Stomach smooth muscle (tissue), 2 donors: Measurements from ENCODE around the gene SCYGR2.

Experiments
- H3K27ac ChIP-seq: one replicate; pipeline ENCODE4 v1.7.0; 2013; ENCODE audit warnings: mild to moderate bottlenecking, low read length, inconsistent platforms
- H3K27me3 ChIP-seq, 2 donors: one replicate each; pipeline ENCODE4 v1.7.0; 2013; ENCODE audit warnings: low read length in 2 of 2; ENCODE audit not compliant: insufficient read depth in 2 of 2, control insufficient read depth in 1 of 2
- H3K36me3 ChIP-seq, 2 donors: one replicate each; pipeline ENCODE4 v1.7.0; 2013; ENCODE audit warnings: low read length in 2 of 2; ENCODE audit not compliant: control insufficient read depth in 2 of 2, insufficient read depth in 2 of 2
- H3K4me1 ChIP-seq: one replicate; pipeline ENCODE4 v1.7.0; 2013; ENCODE audit warnings: low read length; ENCODE audit not compliant: control insufficient read depth, insufficient read depth
- H3K4me3 ChIP-seq, 2 donors: one replicate each; pipeline ENCODE4 v1.7.0; 2013; ENCODE audit warnings: low read length in 2 of 2
- H3K9ac ChIP-seq, 2 donors: one replicate each; pipeline ENCODE4 v1.7.0; 2013; ENCODE audit warnings: low read length in 2 of 2, mild to moderate bottlenecking in 1 of 2
- H3K9me3 ChIP-seq, 2 donors: one replicate each; pipeline ENCODE4 v1.7.0; 2013; ENCODE audit warnings: low read length in 2 of 2; ENCODE audit not compliant: control insufficient read depth in 2 of 2
- donor health status: healthy.
- donor health status: Pancreatic carcinoma.

Gene SCYGR2

DNA sequence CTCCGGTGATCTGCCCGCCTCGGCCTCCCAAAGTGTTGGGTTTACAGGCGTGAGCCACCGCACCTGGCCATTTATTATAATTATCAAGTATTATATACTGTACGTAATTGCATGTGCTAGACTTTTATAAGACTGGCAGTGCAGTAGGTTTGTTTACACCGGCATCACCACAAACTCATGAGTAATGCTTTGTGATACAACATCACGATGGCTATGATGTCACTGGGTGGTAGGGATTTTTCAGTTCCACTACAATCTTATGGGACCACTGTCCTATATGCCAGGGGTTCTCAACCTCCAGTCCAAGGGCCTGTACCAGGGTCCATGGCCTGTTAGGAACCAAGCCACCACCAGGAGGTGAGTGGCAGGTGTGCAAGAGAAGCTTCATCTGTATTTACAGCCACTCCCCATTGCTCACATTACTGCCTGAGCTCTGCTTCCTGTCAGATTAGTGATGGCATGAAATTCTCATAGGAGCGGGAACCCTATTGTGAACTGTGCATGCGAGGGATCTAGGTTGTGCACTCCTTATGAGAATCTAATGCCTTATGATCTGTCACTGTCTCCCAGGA, 28.0 kb downstream of the SCYGR2 start:
- H3K27me3 ChIP-seq, result no peaks in the 10 kb centered on the region
- no peak overlapping the region for H3K4me3 ChIP-seq
- H3K36me3 ChIP-seq, result no peaks in the 10 kb centered on the region
- H3K4me1 ChIP-seq, result no peaks in the 10 kb centered on the region
- H3K9ac ChIP-seq, result no peak overlapping the region
- no peak overlapping the region for H3K27ac ChIP-seq
- H3K9me3 ChIP-seq, result peaks cover 0 to 3% of the 10 kb centered on the region in 2 donors

DNA sequence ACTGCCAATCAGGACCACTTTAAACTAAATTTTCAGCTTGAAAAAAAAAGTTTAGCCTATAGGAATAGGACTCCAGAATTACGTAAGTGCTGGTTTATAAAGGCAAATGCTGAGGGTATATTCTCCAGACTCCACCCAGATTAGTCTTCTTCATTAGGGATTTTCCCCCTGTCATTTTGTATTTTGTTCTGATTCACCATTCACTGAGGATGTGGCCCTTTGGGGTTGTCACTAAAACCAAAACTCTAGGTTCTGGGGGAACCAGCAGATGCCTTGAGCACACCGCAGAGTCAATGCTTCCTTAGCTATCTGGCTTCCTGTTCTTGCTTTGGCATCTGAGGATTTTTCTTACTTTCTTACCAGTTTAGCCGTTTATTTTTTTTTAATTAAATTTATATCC, 29.1 kb downstream of the SCYGR2 start:
- no peaks in the 10 kb centered on the region for H3K36me3 ChIP-seq
- no peaks in the 10 kb centered on the region for H3K27me3 ChIP-seq

DNA sequence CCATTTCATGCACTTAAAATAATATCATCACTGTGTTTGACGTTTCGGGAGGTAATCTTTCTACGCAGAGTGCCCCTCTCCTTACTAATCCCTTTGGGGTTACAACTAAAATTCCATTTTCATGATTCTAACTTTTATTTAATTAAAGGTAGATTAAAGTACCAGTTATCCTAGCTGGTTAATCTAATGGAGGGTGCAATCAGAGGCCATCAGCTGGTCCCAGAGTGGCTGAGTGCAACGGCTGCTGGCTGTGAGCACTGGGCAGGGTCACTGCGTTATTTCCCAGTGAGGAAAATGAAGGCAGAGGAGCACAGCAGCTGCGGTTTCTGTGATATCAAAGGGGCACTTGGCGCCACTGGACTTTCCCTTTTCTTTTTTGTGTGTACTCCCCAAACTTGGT, 30.7 kb downstream of the SCYGR2 start:
- Histone ChIP-seq H3K4me3 (no peak overlapping the region), H3K9ac (no peak overlapping the region), H3K36me3 (no peaks in the 10 kb centered on the region), H3K27me3 (no peaks in the 10 kb centered on the region), H3K9me3 (no peaks in the 10 kb centered on the region), H3K4me1 (no peaks in the 10 kb centered on the region), H3K27ac (no peak overlapping the region)

More for the DNA sequence above, 29.1 kb downstream of the SCYGR2 start:
- H3K9me3 ChIP-seq, result no peaks in the 10 kb centered on the region
- no peaks in the 10 kb centered on the region for H3K4me1 ChIP-seq
- no peak overlapping the region for H3K4me3 ChIP-seq
- H3K27ac ChIP-seq, result no peak overlapping the region
- H3K9ac ChIP-seq, result no peak overlapping the region

DNA sequence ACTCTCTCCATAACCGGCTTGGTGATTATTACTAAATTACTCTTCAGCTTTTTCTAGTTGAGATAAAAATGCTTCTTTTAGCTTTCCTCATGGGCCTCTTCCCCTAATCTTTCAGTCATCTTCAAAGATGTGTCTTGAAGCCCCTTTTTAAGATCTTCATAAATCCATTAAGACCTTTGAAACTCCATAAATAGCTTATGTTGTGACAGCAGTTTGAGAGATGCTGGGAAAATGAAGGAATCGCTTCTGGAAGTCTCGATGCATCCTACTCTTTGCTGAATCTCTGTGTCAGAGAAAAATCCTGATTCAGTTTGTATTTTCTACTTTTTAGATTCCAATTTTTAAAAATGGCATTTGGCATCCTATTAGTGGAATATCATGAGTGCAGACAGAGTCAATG, 31.6 kb downstream of the SCYGR2 start:
- Histone ChIP-seq H3K27me3 (no peaks in the 10 kb centered on the region), H3K9ac (no peak overlapping the region), H3K4me1 (no peaks in the 10 kb centered on the region), H3K4me3 (no peak overlapping the region), H3K9me3 (no peaks in the 10 kb centered on the region), H3K36me3 (no peaks in the 10 kb centered on the region), H3K27ac (no peak overlapping the region)

DNA sequence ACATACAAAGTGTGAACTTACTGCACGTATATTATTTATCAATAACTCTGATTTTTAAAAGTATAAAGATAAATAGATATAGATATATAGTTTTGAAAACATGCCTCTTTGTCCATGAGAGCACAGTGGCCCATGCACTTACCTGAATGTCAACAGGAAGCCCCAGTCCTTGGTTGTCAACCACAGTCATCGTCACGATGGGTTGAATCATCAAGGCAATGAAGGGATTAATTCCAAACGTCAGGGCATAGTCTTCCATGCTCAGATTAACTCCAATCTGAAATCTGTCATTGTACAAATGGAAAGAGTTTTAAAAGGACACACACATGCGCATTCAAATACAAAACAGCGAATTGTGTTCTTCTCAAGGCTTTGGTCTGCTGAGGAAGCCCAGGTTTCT, 34.1 kb downstream of the SCYGR2 start:
- H3K27ac ChIP-seq, result no peak overlapping the region
- no peak overlapping the region for H3K9ac ChIP-seq
- H3K27me3 ChIP-seq, result no peaks in the 10 kb centered on the region
- H3K9me3 ChIP-seq, result no peaks in the 10 kb centered on the region
- no peak overlapping the region for H3K4me3 ChIP-seq
- H3K36me3 ChIP-seq, result no peaks in the 10 kb centered on the region
- H3K4me1 ChIP-seq, result no peaks in the 10 kb centered on the region

DNA sequence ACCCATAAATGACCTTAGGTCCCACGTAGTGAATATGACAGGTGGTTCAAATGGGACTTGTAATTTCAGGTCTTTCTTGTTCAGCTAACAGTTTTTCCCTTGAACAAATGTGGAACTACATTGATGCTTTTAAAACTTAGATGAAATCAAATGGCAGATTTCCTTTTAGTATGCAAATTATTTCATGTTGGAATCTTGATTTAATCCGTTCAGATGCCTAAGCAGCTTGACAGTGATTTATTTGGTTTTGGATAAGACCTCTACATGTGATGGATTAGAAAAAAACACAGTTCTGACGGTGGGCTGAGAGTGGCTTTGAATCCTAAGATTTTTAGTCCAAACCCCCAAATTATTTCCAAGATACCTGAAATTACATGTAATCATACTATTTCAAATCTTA, 35.5 kb downstream of the SCYGR2 start:
- no peak overlapping the region for H3K27ac ChIP-seq
- no peak overlapping the region for H3K9ac ChIP-seq
- H3K9me3 ChIP-seq, result no peaks in the 10 kb centered on the region
- H3K27me3 ChIP-seq, result no peaks in the 10 kb centered on the region
- H3K36me3 ChIP-seq, result no peaks in the 10 kb centered on the region
- no peak overlapping the region for H3K4me3 ChIP-seq
- no peaks in the 10 kb centered on the region for H3K4me1 ChIP-seq

DNA sequence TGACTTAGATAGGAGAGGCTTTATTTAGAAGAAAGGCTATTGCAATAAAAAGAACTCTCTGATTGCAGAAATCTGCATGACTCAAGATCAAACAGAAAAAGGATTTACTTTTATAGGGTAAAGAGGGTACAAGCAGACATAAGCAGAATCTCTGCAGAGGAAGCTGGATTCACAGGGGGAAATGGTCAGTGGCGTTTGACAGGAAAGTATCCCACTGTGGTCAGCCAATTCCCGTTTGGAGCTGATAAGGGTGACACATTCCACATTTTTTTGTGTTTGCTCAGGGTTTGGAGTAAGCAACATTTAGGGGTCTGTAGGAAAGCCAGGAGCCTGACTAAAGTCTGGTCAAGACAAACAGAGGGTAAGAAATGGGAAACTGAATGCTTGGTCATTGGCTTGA, 44.0 kb downstream of the SCYGR2 start:
- Histone ChIP-seq H3K9me3 (no peaks in the 10 kb centered on the region), H3K27ac (no peak overlapping the region), H3K4me1 (no peaks in the 10 kb centered on the region)

DNA sequence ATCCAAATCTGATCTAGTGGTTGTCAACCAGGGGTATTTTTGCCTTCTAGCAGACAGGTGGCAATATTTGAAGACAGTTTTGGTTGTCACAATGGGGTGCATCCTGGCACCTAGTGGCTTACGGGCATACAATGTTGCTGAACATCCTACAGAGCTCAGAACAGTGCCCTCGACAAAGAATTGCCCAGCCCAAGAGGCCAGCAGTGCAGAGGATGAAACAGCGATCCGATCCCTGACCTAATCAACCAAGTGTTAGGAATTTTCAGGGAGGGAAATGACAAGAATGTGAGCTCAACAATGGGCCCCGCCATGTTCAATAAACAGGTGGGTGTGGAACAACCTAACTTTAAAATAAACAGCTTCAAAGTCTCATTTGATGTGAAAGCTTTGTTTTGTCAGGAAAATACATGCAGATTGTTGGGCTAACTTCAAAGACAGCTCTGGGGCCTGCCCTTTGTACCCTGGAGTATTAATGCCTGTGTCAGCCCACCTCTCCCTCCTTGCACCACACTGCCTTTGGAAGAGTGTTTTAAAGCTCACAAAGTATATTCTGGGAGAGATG, 45.4 kb downstream of the SCYGR2 start:
- Histone ChIP-seq H3K9me3 (no peaks in the 10 kb centered on the region), H3K27me3 (no peaks in the 10 kb centered on the region), H3K27ac (no peak overlapping the region), H3K9ac (no peak overlapping the region), H3K36me3 (no peaks in the 10 kb centered on the region), H3K4me3 (no peak overlapping the region), H3K4me1 (no peaks in the 10 kb centered on the region)

More for the DNA sequence above, 44.0 kb downstream of the SCYGR2 start:
- Histone ChIP-seq H3K36me3 (no peaks in the 10 kb centered on the region), H3K9ac (no peak overlapping the region), H3K4me3 (no peak overlapping the region), H3K27me3 (no peaks in the 10 kb centered on the region)
